Measurements from ENCODE around the gene SLC24A3. TPM values are rescaled to one million over a fixed set of nuclear protein-coding genes. Genes with fewer than 3 reads are reported as not detected.

Gene SLC24A3
- polyA plus RNA-seq, 1 donor = 9.9 TPM

GRCh38 chr20:19367591-19367990 is 155.1 kb downstream of the SLC24A3 start:
- Histone ChIP-seq H3K27me3 (ENCODE audit: control insufficient read depth, insufficient read depth, low read length) (no peaks in the 10 kb centered on the region), H3K27ac (ENCODE audit: low read length) (no peak overlapping the region), H3K36me3 (ENCODE audit: control insufficient read depth, insufficient read depth, low read length) (no peaks in the 10 kb centered on the region), H3K9me3 (ENCODE audit: control insufficient read depth, low read depth, low read length) (no peaks in the 10 kb centered on the region), H3K4me1 (ENCODE audit: control insufficient read depth, insufficient read depth, low read length) (no peaks in the 10 kb centered on the region), H3K4me3 (ENCODE audit: low read length) (no peak overlapping the region)
- no peak for DNase-seq
- no CpG with 5 or more reads among the region's 2 CpGs for WGBS (ENCODE audit: insufficient coverage, low lambda C conversion rate)

DNA sequence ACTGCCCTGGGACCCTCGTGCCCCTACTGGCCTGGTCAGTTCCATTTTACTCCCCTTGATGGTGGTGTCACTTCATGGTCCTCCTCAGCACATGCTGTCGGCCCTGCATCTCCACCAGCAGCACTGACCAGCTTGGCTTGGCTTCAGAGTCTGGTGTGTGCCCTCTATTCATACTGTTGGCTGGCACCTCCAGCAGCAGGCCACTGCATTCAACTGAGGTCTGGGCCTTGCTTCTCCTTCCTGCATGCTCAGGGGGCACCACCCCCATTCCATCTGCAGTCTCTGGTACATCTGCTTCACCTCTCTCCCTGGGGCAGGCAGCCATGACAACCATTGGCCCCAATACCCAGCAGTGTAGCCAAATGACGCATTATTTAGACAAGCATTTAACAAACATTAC is 155.9 kb downstream of the SLC24A3 start:
- H3K4me3 ChIP-seq (ENCODE audit: low read length) = no peak overlapping the region
- no peaks in the 10 kb centered on the region for H3K9me3 ChIP-seq (ENCODE audit: control insufficient read depth, low read depth, low read length)
- H3K27ac ChIP-seq (ENCODE audit: low read length) = no peak overlapping the region
- no peaks in the 10 kb centered on the region for H3K27me3 ChIP-seq (ENCODE audit: control insufficient read depth, insufficient read depth, low read length)
- H3K36me3 ChIP-seq (ENCODE audit: control insufficient read depth, insufficient read depth, low read length) = no peaks in the 10 kb centered on the region
- DNase-seq = no peak
- H3K4me1 ChIP-seq (ENCODE audit: control insufficient read depth, insufficient read depth, low read length) = no peaks in the 10 kb centered on the region
- 80% methylated on average over 1 of the region's 3 CpGs for WGBS (ENCODE audit: insufficient coverage, low lambda C conversion rate)

DNA sequence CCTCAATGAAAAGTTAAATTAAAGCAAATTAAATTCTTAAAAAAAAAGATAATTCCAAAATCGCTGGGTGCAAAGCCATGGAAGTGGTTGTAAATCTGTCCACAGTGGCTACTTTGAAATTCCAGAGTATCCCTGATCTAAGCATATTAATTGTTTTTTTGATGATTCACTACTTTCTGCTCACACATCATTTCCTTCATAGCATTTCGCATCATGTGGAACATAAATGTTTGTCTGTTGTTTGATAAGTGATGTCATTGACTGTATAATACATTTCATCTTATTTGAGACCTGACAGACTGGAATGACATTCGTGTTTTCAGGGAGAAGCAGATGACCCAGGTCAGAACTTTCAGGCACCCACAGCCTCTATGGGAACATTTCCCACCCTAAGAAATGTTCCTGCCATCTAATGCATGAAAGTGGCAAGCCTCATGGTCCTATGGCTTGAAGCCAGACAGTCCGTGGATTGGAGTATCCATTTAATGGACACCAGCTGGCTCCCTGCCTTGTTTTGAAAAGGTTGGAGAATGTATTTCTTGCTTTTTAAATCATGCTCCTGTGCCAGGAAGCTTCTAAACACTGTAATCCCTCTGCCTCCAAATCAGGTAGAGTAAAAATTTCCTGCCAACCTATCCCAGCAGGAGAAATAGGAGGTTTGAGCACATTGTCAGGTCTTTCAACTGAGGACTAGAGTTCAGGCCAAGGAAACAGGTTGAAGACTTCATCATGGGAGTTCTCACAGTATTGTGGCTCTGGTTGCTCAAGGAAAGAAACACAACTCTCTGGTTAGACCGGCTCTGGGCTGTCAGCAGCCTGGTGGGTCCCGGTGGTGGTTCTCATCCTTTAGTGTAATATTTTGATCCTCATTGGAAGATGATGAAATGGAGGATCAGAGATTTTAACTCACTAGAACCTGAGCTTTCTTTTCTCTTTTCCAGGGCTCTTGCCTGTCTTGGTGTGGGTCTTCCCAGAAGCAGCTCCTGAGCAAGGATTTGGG is 157.9 kb downstream of the SLC24A3 start:
- DNase-seq = no peak

DNA sequence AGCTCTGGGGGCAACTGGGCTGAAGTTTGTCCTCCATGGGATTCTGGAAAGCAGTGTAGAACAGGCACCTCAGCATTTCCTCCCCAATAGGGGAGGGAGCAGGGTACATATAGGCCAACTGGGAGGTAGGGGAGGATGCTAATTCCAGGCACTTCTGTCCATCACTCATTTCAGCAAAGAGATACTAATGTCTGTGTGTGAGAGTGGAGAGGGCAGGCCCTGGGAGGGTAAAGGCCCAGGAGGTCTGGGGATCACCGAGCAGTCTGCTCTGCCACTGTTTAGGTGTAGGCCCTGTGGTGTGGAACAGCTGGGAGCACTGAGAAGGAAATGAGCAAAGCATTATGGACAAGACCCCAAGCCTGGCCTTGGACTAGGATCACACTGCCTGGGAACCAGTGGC is 158.7 kb downstream of the SLC24A3 start:
- no CpG with 5 or more reads among the region's 1 CpG for WGBS (ENCODE audit: insufficient coverage, low lambda C conversion rate)
- DNase-seq = no peak
- H3K27ac ChIP-seq (ENCODE audit: low read length) = no peak overlapping the region
- no peaks in the 10 kb centered on the region for H3K4me1 ChIP-seq (ENCODE audit: control insufficient read depth, insufficient read depth, low read length)
- H3K36me3 ChIP-seq (ENCODE audit: control insufficient read depth, insufficient read depth, low read length) = no peaks in the 10 kb centered on the region
- H3K4me3 ChIP-seq (ENCODE audit: low read length) = no peak overlapping the region
- H3K27me3 ChIP-seq (ENCODE audit: control insufficient read depth, insufficient read depth, low read length) = no peaks in the 10 kb centered on the region
- H3K9me3 ChIP-seq (ENCODE audit: control insufficient read depth, low read depth, low read length) = no peaks in the 10 kb centered on the region

More for the DNA sequence above, 157.9 kb downstream of the SLC24A3 start:
- Histone ChIP-seq H3K27me3 (ENCODE audit: control insufficient read depth, insufficient read depth, low read length) (no peaks in the 10 kb centered on the region), H3K36me3 (ENCODE audit: control insufficient read depth, insufficient read depth, low read length) (no peaks in the 10 kb centered on the region), H3K4me3 (ENCODE audit: low read length) (no peak overlapping the region), H3K9me3 (ENCODE audit: control insufficient read depth, low read depth, low read length) (no peaks in the 10 kb centered on the region), H3K4me1 (ENCODE audit: control insufficient read depth, insufficient read depth, low read length) (no peaks in the 10 kb centered on the region), H3K27ac (ENCODE audit: low read length) (no peak overlapping the region)
- WGBS (ENCODE audit: insufficient coverage, low lambda C conversion rate) = 94% methylated on average over 2 of the region's 6 CpGs

DNA sequence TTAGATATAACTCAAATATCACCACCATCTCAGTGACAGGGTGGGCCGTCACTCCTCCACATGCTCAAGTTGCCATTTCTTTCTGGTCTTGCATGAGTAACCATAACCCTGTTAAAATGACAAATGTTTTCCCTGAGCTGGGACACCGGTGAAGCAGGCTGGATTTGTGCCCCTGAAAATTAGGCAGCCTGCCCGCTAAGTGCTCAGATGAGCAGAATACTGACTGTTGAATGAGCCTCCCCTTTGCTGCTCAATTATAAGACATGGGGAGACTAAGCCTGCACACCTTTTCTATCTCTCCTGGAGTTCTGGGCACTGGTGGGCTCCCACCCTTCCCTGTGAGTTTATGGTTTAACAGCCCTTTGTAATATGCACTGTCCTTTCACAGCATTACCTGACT is 161.8 kb downstream of the SLC24A3 start:
- Histone ChIP-seq H3K9me3 (ENCODE audit: control insufficient read depth, low read depth, low read length) (no peaks in the 10 kb centered on the region), H3K27me3 (ENCODE audit: control insufficient read depth, insufficient read depth, low read length) (no peaks in the 10 kb centered on the region), H3K27ac (ENCODE audit: low read length) (no peak overlapping the region), H3K4me1 (ENCODE audit: control insufficient read depth, insufficient read depth, low read length) (no peaks in the 10 kb centered on the region), H3K36me3 (ENCODE audit: control insufficient read depth, insufficient read depth, low read length) (no peaks in the 10 kb centered on the region), H3K4me3 (ENCODE audit: low read length) (no peak overlapping the region)
- no CpG with 5 or more reads among the region's 3 CpGs for WGBS (ENCODE audit: insufficient coverage, low lambda C conversion rate)
- DNase-seq = no peak

DNA sequence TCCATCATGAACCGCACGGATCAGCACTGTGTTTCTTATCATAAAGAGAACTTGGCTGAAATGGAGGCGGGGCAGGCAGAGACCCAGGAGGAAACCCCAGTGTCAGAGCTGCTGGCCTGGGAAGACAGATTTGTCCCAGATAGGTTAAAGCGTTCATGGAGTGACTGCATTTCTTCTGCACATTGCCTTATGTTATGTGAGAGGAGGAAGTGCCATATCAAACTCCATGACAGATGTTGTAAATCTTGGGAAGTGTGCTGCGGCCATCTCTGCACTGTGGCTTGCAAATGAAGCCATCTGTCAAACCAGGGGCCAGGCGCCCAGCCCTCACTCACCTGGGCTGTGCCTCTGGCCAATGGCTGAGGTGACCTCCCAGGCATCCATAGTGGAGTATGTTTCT is 163.0 kb downstream of the SLC24A3 start:
- DNase-seq = no peak
- WGBS (ENCODE audit: insufficient coverage, low lambda C conversion rate) = no CpG with 5 or more reads among the region's 6 CpGs
- H3K27me3 ChIP-seq (ENCODE audit: control insufficient read depth, insufficient read depth, low read length) = no peaks in the 10 kb centered on the region

DNA sequence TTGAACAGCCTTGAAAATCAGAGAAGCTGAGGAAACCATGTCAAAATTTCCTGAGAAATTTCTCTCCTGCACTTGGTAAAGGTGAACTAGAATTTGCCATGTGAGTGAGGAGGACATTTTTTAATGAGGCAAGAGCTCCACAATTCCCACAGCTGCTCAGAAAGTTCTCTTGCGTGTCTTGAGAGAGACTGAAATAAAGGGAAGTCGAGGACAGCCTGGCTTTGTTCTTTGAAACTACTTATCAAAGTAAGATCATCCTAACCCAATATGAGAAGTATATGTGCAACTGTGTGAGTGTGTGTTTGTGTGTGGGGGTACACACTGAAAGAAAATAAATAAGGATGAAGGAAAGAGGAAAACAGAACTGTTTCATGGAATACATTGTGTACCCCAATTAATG is 163.4 kb downstream of the SLC24A3 start:
- Histone ChIP-seq H3K4me3 (ENCODE audit: low read length) (no peak overlapping the region), H3K36me3 (ENCODE audit: control insufficient read depth, insufficient read depth, low read length) (no peaks in the 10 kb centered on the region), H3K27ac (ENCODE audit: low read length) (no peak overlapping the region), H3K4me1 (ENCODE audit: control insufficient read depth, insufficient read depth, low read length) (no peaks in the 10 kb centered on the region), H3K9me3 (ENCODE audit: control insufficient read depth, low read depth, low read length) (no peaks in the 10 kb centered on the region), H3K27me3 (ENCODE audit: control insufficient read depth, insufficient read depth, low read length) (no peaks in the 10 kb centered on the region)
- DNase-seq = no peak
- no CpG with 5 or more reads among the region's 2 CpGs for WGBS (ENCODE audit: insufficient coverage, low lambda C conversion rate)

More for the DNA sequence above, 163.0 kb downstream of the SLC24A3 start:
- no peak overlapping the region for H3K27ac ChIP-seq (ENCODE audit: low read length)
- no peaks in the 10 kb centered on the region for H3K36me3 ChIP-seq (ENCODE audit: control insufficient read depth, insufficient read depth, low read length)
- H3K9me3 ChIP-seq (ENCODE audit: control insufficient read depth, low read depth, low read length) = no peaks in the 10 kb centered on the region
- H3K4me1 ChIP-seq (ENCODE audit: control insufficient read depth, insufficient read depth, low read length) = no peaks in the 10 kb centered on the region
- no peak overlapping the region for H3K4me3 ChIP-seq (ENCODE audit: low read length)

DNA sequence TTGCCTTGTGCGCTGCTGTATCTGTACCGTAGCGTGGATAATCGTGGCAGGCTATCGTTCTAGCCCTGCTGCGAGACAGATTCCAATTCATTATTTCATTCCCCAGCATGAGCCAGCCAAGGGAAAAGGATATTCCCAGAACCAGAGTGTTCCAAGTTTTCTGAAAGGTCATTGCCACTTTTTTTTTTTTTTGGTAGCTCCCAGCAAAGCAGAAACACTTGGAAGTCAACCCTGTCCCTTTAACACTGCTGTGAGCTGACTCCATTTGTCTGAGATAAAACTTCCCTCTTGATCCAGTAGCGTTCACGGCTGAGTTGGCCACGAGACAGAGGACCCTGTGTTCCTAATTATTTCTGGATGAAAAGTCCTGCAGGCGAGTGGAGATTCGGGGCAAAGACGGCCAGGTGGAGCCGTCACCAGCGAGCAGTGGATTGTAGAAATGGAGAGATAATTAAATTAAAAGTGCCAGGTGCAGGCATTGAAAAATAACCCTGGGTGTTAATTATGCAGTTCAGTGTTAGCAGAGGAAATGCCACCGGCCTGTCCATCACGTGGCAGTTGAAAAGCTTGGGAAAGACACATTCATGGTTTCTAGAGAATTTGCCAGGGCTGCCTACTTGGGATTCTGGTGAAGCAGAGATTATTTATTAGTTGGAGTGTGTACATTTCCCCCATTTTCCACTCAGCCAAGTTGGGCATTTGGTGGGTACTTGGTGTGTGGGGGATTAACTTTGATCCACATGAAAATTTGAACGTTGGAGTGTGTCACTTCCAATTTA is 164.2 kb downstream of the SLC24A3 start:
- H3K9me3 ChIP-seq (ENCODE audit: control insufficient read depth, low read depth, low read length) = no peaks in the 10 kb centered on the region
- H3K27ac ChIP-seq (ENCODE audit: low read length) = no peak overlapping the region
- no peaks in the 10 kb centered on the region for H3K27me3 ChIP-seq (ENCODE audit: control insufficient read depth, insufficient read depth, low read length)
- no peaks in the 10 kb centered on the region for H3K36me3 ChIP-seq (ENCODE audit: control insufficient read depth, insufficient read depth, low read length)
- no peak overlapping the region for H3K4me3 ChIP-seq (ENCODE audit: low read length)
- 92% methylated on average over 2 of the region's 17 CpGs for WGBS (ENCODE audit: insufficient coverage, low lambda C conversion rate)
- DNase-seq = no peak
- H3K4me1 ChIP-seq (ENCODE audit: control insufficient read depth, insufficient read depth, low read length) = no peaks in the 10 kb centered on the region

DNA sequence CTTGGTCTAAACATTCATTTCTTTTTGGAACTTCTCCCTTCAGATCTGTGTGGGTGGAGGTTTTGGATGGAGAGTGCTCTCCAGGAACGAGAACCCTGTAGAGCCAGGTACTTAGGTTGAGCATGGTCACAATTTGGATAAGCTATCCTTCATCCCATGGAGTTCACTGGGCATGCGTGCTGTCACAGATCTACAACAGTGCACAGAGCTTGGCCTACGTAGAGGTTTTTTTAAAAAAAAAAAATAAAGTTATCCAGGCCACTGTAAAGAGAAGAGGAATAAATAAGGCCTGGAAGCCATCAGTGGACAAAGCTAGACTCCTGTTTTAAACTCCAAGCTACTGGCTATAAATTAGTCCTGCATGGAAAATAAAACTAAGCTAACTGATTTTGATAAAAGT is 165.6 kb downstream of the SLC24A3 start:
- H3K4me1 ChIP-seq (ENCODE audit: control insufficient read depth, insufficient read depth, low read length) = no peaks in the 10 kb centered on the region
- no peak for DNase-seq
- no peaks in the 10 kb centered on the region for H3K36me3 ChIP-seq (ENCODE audit: control insufficient read depth, insufficient read depth, low read length)
- H3K9me3 ChIP-seq (ENCODE audit: control insufficient read depth, low read depth, low read length) = no peaks in the 10 kb centered on the region
- 73% methylated on average over 2 of the region's 3 CpGs for WGBS (ENCODE audit: insufficient coverage, low lambda C conversion rate)
- H3K27ac ChIP-seq (ENCODE audit: low read length) = no peak overlapping the region
- no peaks in the 10 kb centered on the region for H3K27me3 ChIP-seq (ENCODE audit: control insufficient read depth, insufficient read depth, low read length)
- H3K4me3 ChIP-seq (ENCODE audit: low read length) = no peak overlapping the region

DNA sequence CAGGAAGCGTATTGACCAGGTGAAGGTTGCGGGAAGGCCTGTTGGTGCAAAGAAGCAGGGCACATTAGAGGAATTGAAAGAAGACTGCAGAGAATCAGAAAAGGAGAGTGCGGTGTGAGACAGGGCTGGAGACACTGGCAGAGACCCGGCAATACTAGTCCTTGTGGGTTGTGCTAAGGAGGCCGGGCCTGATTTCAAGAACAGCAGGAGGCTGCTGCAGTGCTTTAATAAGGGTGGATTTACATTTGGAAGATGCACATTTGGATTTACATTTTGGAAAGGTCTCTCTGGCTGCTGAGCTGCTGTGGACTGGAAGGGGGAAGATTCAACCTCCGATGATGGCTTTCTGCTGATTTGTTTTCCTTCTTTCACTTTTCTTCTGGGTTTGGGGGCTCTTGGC is 167.8 kb downstream of the SLC24A3 start:
- Histone ChIP-seq H3K36me3 (ENCODE audit: control insufficient read depth, insufficient read depth, low read length) (no peaks in the 10 kb centered on the region), H3K9me3 (ENCODE audit: control insufficient read depth, low read depth, low read length) (no peaks in the 10 kb centered on the region), H3K27ac (ENCODE audit: low read length) (no peak overlapping the region), H3K4me1 (ENCODE audit: control insufficient read depth, insufficient read depth, low read length) (no peaks in the 10 kb centered on the region), H3K27me3 (ENCODE audit: control insufficient read depth, insufficient read depth, low read length) (no peaks in the 10 kb centered on the region), H3K4me3 (ENCODE audit: low read length) (no peak overlapping the region)
- DNase-seq = no peak
- WGBS (ENCODE audit: insufficient coverage, low lambda C conversion rate) = 100% methylated on average over 3 of the region's 6 CpGs
